ENCODE results near the gene DAPK1.

DAPK1 gene

DNA sequence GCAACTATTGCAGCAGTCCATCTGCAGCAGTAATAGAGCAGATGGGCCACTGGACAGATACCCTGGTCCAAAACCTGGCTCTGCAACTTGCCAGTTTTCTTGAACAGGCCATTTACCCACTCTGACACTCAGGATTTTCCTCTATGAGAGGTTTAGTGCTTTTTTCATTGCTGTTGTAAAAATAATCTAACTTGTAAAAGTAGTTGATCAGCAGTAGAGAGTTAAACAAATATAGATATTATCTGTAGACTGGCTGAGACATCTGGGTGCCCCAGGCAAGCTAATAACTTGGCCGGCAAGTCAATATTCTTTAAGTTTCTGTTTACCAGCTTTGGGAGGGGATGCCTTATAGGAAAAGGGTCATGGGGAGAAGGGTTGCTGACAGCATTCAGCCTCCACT lies 4.1 kb downstream of the DAPK1 start:
- H3K27me3 ChIP-seq = peaks cover 15 to 55% (median 43%) of the 10 kb centered on the region in 11 experiments; a peak in 21 of 22 replicates
- H3K4me2 ChIP-seq = peak overlapping the region in 4 of 11 experiments; percentile 56 to 95 (median 74); a peak in 8 of 22 replicates
- peak overlapping the region in 4 of 11 experiments; percentile 22 to 74 (median 47); a peak in 5 of 22 replicates for H3K27ac ChIP-seq
- peaks cover 27 to 72% (median 50%) of the 10 kb centered on the region in 10 experiments; a peak in 19 of 20 replicates for H3K4me1 ChIP-seq
- peaks cover 0 to 13% (median 0%) of the 10 kb centered on the region in 11 experiments; a peak in 2 of 22 replicates for H3K36me3 ChIP-seq
- H3K9me3 ChIP-seq (replicated peaks in 1 of 11) = peaks cover 0 to 30% (median 19%) of the 10 kb centered on the region in 11 experiments; a peak in 17 of 22 replicates
- peaks cover 0 to 10% (median 0%) of the 10 kb centered on the region in 11 experiments; a peak in 1 of 22 replicates for H4K20me1 ChIP-seq
- H3K9ac ChIP-seq = peak overlapping the region in 2 of 11 experiments; percentile 22 to 46; a peak in 1 of 22 replicates
- H3K4me3 ChIP-seq = peak overlapping the region in 1 of 10 experiments; percentile 6; a peak in 1 of 20 replicates
- no peak for TF ChIP-seq Cebpa-rat (IDR thresholded peaks at IDR 0.05)

- H3K4me3 ChIP-seq = peak overlapping the region in 1 of 10 experiments; percentile 6; a peak in 1 of 20 replicates
- H3K9me3 ChIP-seq (replicated peaks in 1 of 11) = peaks cover 0 to 24% (median 14%) of the 10 kb centered on the region in 11 experiments; a peak in 17 of 22 replicates
- H3K36me3 ChIP-seq = peaks cover 0 to 13% (median 0%) of the 10 kb centered on the region in 11 experiments; a peak in 2 of 22 replicates
- peaks cover 11 to 47% (median 35%) of the 10 kb centered on the region in 11 experiments; a peak in 21 of 22 replicates for H3K27me3 ChIP-seq
- peak in 1 of 11 experiments; percentile 36; a peak in 1 of 22 replicates for TF ChIP-seq Cebpa-rat (IDR thresholded peaks at IDR 0.05)
- peak overlapping the region in 3 of 11 experiments; percentile 22 to 46 (median 23); a peak in 1 of 22 replicates for H3K9ac ChIP-seq
- H4K20me1 ChIP-seq = peaks cover 0 to 8% (median 0%) of the 10 kb centered on the region in 11 experiments; a peak in 1 of 22 replicates
- H3K4me2 ChIP-seq = peak overlapping the region in 8 of 11 experiments; percentile 14 to 95 (median 56); a peak in 12 of 22 replicates
- H3K4me1 ChIP-seq = peaks cover 23 to 66% (median 45%) of the 10 kb centered on the region in 10 experiments; a peak in 19 of 20 replicates
- H3K27ac ChIP-seq = peak overlapping the region in 4 of 11 experiments; percentile 22 to 74 (median 47); a peak in 6 of 22 replicates
Observed at GRCh38 chr9:87502391-87503221, 4.9 kb downstream of the DAPK1 start.

- peak overlapping the region in 7 of 11 experiments; percentile 5 to 95 (median 48); a peak in 9 of 22 replicates for H3K4me2 ChIP-seq
- peaks cover 0 to 5% (median 0%) of the 10 kb centered on the region in 11 experiments; a peak in 1 of 22 replicates for H4K20me1 ChIP-seq
- H3K4me1 ChIP-seq = peaks cover 16 to 61% (median 36%) of the 10 kb centered on the region in 10 experiments; a peak in 19 of 20 replicates
- peaks cover 0 to 16% (median 6%) of the 10 kb centered on the region in 11 experiments; a peak in 15 of 22 replicates for H3K9me3 ChIP-seq (replicated peaks in 1 of 11)
- peaks cover 4 to 38% (median 26%) of the 10 kb centered on the region in 11 experiments; a peak in 20 of 22 replicates for H3K27me3 ChIP-seq
- peak overlapping the region in 1 of 11 experiments; percentile 22; a peak in 1 of 22 replicates for H3K9ac ChIP-seq
- TF ChIP-seq Cebpa-rat (IDR thresholded peaks at IDR 0.05) = no peak
- H3K36me3 ChIP-seq = peaks cover 0 to 13% (median 0%) of the 10 kb centered on the region in 11 experiments; a peak in 2 of 22 replicates
- H3K27ac ChIP-seq = peak overlapping the region in 2 of 11 experiments; percentile 67 to 74; a peak in 3 of 22 replicates
- no peak overlapping the region for H3K4me3 ChIP-seq
Observed at GRCh38 chr9:87503430-87503829, 5.8 kb downstream of the DAPK1 start.

DNA sequence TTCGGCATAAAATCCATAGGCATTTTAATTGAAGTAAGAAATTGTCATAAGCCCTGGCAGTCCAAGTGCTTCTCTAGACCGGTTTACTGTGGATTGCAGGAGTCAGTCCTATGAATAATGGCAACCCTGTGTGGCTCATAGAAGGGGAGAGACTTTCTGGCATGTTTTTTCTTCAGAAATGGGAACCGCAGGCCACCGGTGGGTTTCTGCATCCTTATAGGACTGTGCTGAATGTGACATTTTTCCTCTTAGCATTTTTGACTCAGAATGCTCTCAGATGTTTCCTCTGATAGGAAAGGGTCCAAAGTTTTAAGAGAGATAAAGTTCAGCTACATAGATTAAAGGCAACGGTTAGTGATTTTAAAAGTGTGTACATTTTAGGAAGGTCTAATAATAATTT lies 6.3 kb downstream of the DAPK1 start:
- Histone ChIP-seq H3K9me3 (replicated peaks in 1 of 11) (peaks cover 0 to 11% (median 1%) of the 10 kb centered on the region in 11 experiments; a peak in 8 of 22 replicates), H3K27ac (peak overlapping the region in 2 of 11 experiments; percentile 32 to 74; a peak in 2 of 22 replicates), H3K4me2 (peak overlapping the region; percentile 5 to 95 (median 48); a peak in 19 of 22 replicates), H3K36me3 (peaks cover 0 to 13% (median 0%) of the 10 kb centered on the region in 11 experiments; a peak in 2 of 22 replicates), H3K9ac (no peak overlapping the region), H3K4me1 (peaks cover 11 to 61% (median 32%) of the 10 kb centered on the region in 10 experiments; a peak in 19 of 20 replicates), H4K20me1 (no peaks in the 10 kb centered on the region; a peak in 1 of 22 replicates), H3K27me3 (peaks cover 0 to 33% (median 22%) of the 10 kb centered on the region in 11 experiments; a peak in 20 of 22 replicates), H3K4me3 (no peak overlapping the region)
- TF ChIP-seq Cebpa-rat (IDR thresholded peaks at IDR 0.05) = no peak

- TF ChIP-seq Cebpa-rat (IDR thresholded peaks at IDR 0.05) = no peak
- no peak overlapping the region for H3K4me3 ChIP-seq
- H3K9me3 ChIP-seq (replicated peaks in 1 of 11) = peaks cover 0 to 8% (median 0%) of the 10 kb centered on the region in 11 experiments; a peak in 2 of 22 replicates
- H3K27ac ChIP-seq = no peak overlapping the region
- H4K20me1 ChIP-seq = no peaks in the 10 kb centered on the region
- H3K4me2 ChIP-seq = peak overlapping the region in 2 of 11 experiments; percentile 88 to 95; a peak in 3 of 22 replicates
- H3K9ac ChIP-seq = no peak overlapping the region
- H3K4me1 ChIP-seq = peaks cover 10 to 55% (median 22%) of the 10 kb centered on the region in 10 experiments; a peak in 19 of 20 replicates
- H3K27me3 ChIP-seq = peaks cover 0 to 23% (median 11%) of the 10 kb centered on the region in 11 experiments; a peak in 17 of 22 replicates
- H3K36me3 ChIP-seq = peaks cover 0 to 19% (median 0%) of the 10 kb centered on the region in 11 experiments; a peak in 3 of 22 replicates
Observed at GRCh38 chr9:87504938-87505337, 7.3 kb downstream of the DAPK1 start.

- H3K4me1 ChIP-seq = peaks cover 7 to 50% (median 19%) of the 10 kb centered on the region in 10 experiments; a peak in 18 of 20 replicates
- H3K4me3 ChIP-seq = no peak overlapping the region
- TF ChIP-seq Cebpa-rat (IDR thresholded peaks at IDR 0.05) = no peak
- H3K9ac ChIP-seq = no peak overlapping the region
- H3K9me3 ChIP-seq (replicated peaks in 1 of 11) = peaks cover 0 to 8% (median 0%) of the 10 kb centered on the region in 11 experiments; a peak in 2 of 22 replicates
- peaks cover 0 to 14% (median 4%) of the 10 kb centered on the region in 11 experiments; a peak in 7 of 22 replicates for H3K27me3 ChIP-seq
- H3K4me2 ChIP-seq = 0 out of 22 replicates have a peak overlapping the region, but pooled peaks of 2 of the 11 experiments have one; percentile 17 to 25
- H4K20me1 ChIP-seq = no peaks in the 10 kb centered on the region; a peak in 1 of 22 replicates
- peaks cover 0 to 21% (median 0%) of the 10 kb centered on the region in 11 experiments; a peak in 3 of 22 replicates for H3K36me3 ChIP-seq
- H3K27ac ChIP-seq = no peak overlapping the region
Observed at GRCh38 chr9:87505869-87506678, 8.4 kb downstream of the DAPK1 start.

DNA sequence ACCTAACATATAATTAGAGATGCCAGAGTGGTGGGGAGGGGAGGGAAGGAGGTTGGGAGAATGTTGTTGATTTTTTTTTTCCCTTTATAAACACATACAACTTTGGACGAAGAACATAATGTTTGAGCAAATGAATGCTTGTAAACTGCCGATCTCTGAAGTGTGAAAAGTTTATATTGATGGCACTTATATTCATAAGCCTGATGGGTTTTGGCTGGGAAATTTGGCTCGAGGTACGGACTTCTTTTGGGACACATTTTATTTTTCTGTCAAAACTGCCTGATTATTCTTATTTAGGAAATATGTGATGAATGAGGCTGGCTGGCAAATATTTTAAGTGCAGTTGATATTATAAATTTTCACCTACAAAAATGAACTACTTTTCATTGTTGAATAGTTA lies 9.9 kb downstream of the DAPK1 start:
- Histone ChIP-seq H3K4me2 (no peak overlapping the region), H3K9me3 (replicated peaks in 1 of 11) (peaks cover 0 to 8% (median 0%) of the 10 kb centered on the region in 11 experiments; a peak in 2 of 22 replicates), H4K20me1 (no peaks in the 10 kb centered on the region; a peak in 1 of 22 replicates), H3K27ac (no peak overlapping the region), H3K9ac (no peak overlapping the region), H3K4me1 (peaks cover 7 to 42% (median 14%) of the 10 kb centered on the region in 10 experiments; a peak in 18 of 20 replicates), H3K4me3 (no peak overlapping the region), H3K27me3 (peaks cover 0 to 3% (median 0%) of the 10 kb centered on the region in 11 experiments; a peak in 3 of 22 replicates), H3K36me3 (peaks cover 0 to 21% (median 0%) of the 10 kb centered on the region in 11 experiments; a peak in 3 of 22 replicates)
- no peak for TF ChIP-seq Cebpa-rat (IDR thresholded peaks at IDR 0.05)

All from BLaER1 treated with 17β-estradiol and CSF1 and Interleukin-3, amounts not matched to agents 10 nM and 100 nM (cell line).